Motor neuron (in vitro differentiated cells): Measurements from ENCODE around the gene DISP1. TPM values are rescaled to one million over a fixed set of nuclear protein-coding genes. Genes with fewer than 3 reads are reported as not detected.

ENCODE experiments used
- ATAC-seq, 8 experiments: fragments of 200-7000 bp; cut with Tn5 transposase; replicated peaks in 6 of 8; 2 replicates each; pipeline ENCODE4 v1.8.0; 2021; ENCODE audit warnings: mild to moderate bottlenecking in 8 of 8, moderate library complexity in 8 of 8
- H3K27ac ChIP-seq, 2 donors: fragments of 250-450 bp; sonication (Bioruptor Pico); 2 replicates each; pipeline ENCODE4 v1.9.0; 2021; ENCODE audit warnings: antibody characterized with exemption in 2 of 2, mild to moderate bottlenecking in 2 of 2, moderate library complexity in 1 of 2
- H3K4me1 ChIP-seq, 2 donors: fragments of 250-450 bp; sonication (Bioruptor Pico); replicated peaks in 1 of 2; 2 replicates each; pipeline ENCODE4 v1.6.1; 2021; ENCODE audit warnings: antibody characterized with exemption in 2 of 2, mild to moderate bottlenecking in 2 of 2, moderate library complexity in 1 of 2
- H3K4me3 ChIP-seq, 5 donors: fragments of 250-450 bp; sonication (Bioruptor Pico); 2 replicates each; pipeline ENCODE4 v1.9.0; 2021; ENCODE audit warnings: antibody characterized with exemption in 5 of 5, mild to moderate bottlenecking in 5 of 5, moderate library complexity in 4 of 5
- WGBS, 10 experiments: fragments of 450-650 bp; shearing (Covaris generic); methylation state at CpG; one replicate each; pipeline ENCODE4 v1.0.0; 2022; 5-methylcytosine and 5-hydroxymethylcytosine counted together
- in situ Hi-C, 9 experiments: fragments of 400-800 bp; cut with MboI; loops; one replicate each; pipeline ENCODE4 v1.15.0; 2021; ENCODE audit warnings: low sequenced_read_pairs in 9 of 9, low pct_unique_long_range_greater_than_20kb in 2 of 9; ENCODE audit not compliant: unreplicated experiment in 9 of 9
- total RNA-seq, 8 experiments: library from RNA; unstranded; fragments of 300-600 nt; gene quantifications; 2 replicates each; pipeline versions ENCODE4 v1.2.3 to v1.2.4, GENCODE V29; 2022

DISP1 gene
- total RNA-seq, 8 experiments from 2014 or later: 6.0 to 20.6 (median 7.2) TPM

DNA sequence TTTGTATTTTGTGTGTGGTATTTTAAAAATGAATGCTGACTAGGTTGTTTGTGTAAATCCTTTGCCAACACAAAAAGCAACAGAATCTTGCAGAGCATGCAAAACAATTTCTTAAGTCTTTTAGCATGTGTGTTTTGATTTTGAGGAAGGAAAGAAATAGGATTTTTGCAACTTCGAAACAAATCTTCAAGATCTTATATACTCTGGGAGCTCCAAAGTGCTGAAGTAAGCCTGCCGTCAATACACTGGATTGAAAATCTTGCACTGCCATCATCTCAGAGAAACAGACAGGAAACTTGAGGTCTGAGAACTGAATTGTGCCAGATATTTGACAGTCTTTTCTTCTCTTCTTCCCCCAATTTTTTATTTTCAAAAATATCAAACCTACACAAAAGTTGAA is 29.3 kb upstream of the DISP1 start:
- 0 to 100% (median 80%) methylated on average over 1 to 2 of the region's 2 CpGs; no CpG with 5 or more reads in 1 of the 10 experiments for WGBS, 10 experiments
- Histone ChIP-seq H3K4me3 (no peak overlapping the region), H3K27ac (no peak overlapping the region), H3K4me1 (peaks cover 7 to 12% of the 10 kb centered on the region in 2 donors)
- ATAC-seq: no peak
- in situ Hi-C loops: loop anchor here in 5 of 9 experiments (25.0 kb wide), 2 partner anchors 302 to 327 kb away; no protein-coding TSS in a partner anchor

DNA sequence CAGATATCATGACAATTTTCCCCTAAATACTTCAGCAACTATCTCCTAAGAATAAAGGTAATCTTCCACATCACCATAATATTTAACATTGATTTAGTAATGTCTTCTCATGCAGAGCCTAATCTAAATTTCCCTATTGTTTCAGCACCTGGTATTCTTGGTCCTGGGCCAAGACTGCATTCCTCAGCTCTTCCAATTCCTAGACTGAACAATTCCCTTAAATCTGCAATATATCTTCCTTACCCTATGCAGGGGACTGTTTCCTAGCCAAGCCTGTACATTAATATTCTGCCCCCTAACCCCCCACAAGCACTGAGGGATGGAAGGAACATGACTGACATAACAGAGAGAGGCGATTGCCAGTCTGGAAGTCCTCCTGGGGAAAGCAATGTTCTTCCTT is 28.7 kb upstream of the DISP1 start:
- H3K4me3 ChIP-seq: no peak overlapping the region
- no peak overlapping the region for H3K27ac ChIP-seq
- ATAC-seq: peak in 3 of 8 experiments; percentile 20 to 62 (median 38)
- H3K4me1 ChIP-seq: peaks cover 7 to 12% of the 10 kb centered on the region in 2 donors
- WGBS, 10 experiments: 0 to 100% (median 50%) methylated on average over 1 of the region's 1 CpG; no CpG with 5 or more reads in 4 of the 10 experiments
- in situ Hi-C loops: loop anchor here in 5 of 9 experiments (25.0 kb wide), 2 partner anchors 301 to 326 kb away; no protein-coding TSS in a partner anchor

DNA sequence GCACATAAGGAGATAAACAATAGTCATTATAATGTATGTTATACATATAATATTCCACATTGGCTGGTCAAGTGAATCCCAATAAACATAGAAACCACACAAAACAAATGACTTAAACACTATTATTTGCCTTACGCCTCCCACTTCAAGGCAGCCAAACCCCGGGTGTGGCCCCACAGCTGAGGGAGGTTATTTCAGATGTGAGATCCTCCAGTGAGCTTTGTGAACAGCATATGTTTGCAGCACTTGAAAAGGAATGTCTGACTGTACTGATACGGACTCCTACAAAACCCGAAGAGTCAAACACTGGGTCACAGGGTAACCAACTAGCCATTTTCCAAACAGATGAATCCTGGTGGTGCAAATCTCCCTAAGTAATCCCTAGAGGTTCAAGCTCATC is 27.1 kb upstream of the DISP1 start:
- WGBS, 10 experiments: 0 to 100% (median 93%) methylated on average over 1 to 4 of the region's 4 CpGs; no CpG with 5 or more reads in 4 of the 10 experiments
- peaks cover 7 to 12% of the 10 kb centered on the region in 2 donors for H3K4me1 ChIP-seq
- ATAC-seq: peak in 3 of 8 experiments; percentile 38 to 90 (median 79)
- in situ Hi-C loops: loop anchor here in 5 of 9 experiments (25.0 kb wide), 2 partner anchors 300 to 325 kb away; no protein-coding TSS in a partner anchor
- H3K27ac ChIP-seq: no peak overlapping the region
- no peak overlapping the region for H3K4me3 ChIP-seq

DNA sequence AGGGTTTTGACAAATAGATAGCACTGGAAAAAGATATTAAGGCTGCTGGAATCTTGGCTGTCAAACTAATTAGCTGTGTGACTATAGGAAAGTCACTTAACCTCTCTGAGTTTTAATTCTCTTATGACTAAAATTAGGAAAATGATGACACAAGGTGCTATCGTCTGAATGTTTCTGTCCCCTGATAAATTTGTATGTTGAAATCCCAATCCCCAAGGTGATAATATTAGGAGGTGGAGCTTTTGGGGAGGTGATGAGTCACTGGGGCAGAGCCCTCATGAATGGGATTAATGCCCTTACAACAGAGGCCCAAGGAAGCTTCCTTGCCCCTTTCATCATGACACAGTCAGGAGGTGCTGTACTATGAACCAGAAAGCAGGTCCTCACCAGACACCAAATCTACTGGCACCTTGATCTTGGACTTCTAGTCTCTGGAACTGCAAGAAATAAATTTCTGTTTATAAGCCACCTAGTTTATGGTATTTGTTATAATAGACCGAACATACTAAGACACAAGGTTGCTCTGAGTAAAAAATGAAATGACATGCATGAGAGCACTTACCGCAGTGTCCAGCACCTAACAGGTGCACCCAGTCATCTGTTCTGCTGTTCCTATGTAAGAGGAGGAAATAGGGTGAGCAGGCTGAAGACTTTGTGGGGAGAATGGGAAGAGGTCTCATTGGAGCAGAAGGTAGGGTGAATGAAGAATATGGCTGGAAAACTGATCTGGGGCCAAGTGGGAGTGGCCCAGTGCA is 26.3 kb upstream of the DISP1 start:
- peaks cover 7 to 12% of the 10 kb centered on the region in 2 donors for H3K4me1 ChIP-seq
- H3K4me3 ChIP-seq: no peak overlapping the region
- in situ Hi-C loops: loop anchor here in 5 of 9 experiments (25.0 kb wide), 2 partner anchors 299 to 324 kb away; no protein-coding TSS in a partner anchor
- 72 to 100% (median 88%) methylated on average over 1 to 3 of the region's 3 CpGs; no CpG with 5 or more reads in 2 of the 10 experiments for WGBS, 10 experiments
- peak in 2 of 8 experiments; percentile 22 to 28 for ATAC-seq
- H3K27ac ChIP-seq: no peak overlapping the region

DNA sequence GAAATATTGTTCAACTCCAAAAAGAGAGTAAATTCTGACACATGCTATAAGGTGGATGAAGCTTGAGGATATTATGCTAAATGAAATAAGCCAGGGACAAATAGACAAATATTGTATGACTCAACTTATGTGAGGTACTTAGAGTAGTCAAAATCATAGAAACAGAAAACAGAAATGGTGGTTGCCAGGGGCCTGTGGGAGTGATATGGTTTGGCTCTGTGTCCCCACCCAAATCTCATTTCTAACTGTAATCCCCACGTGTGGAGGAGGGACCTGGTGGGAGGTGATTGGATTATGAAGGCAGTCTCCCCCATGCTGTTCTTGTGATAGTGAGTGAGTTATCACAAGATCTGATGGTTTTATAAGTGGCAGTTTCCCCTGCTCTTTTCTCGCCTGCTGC is 24.7 kb upstream of the DISP1 start:
- no peak for ATAC-seq
- Histone ChIP-seq H3K4me3 (no peak overlapping the region), H3K27ac (no peak overlapping the region), H3K4me1 (peaks cover 7 to 12% of the 10 kb centered on the region in 2 donors)
- 14 to 100% (median 46%) methylated on average over 1 to 2 of the region's 2 CpGs; no CpG with 5 or more reads in 4 of the 10 experiments for WGBS, 10 experiments
- in situ Hi-C loops: loop anchor here in 8 of 9 experiments (10.0 to 25.0 kb wide), 4 partner anchors 205 to 322 kb away; no protein-coding TSS in a partner anchor

DNA sequence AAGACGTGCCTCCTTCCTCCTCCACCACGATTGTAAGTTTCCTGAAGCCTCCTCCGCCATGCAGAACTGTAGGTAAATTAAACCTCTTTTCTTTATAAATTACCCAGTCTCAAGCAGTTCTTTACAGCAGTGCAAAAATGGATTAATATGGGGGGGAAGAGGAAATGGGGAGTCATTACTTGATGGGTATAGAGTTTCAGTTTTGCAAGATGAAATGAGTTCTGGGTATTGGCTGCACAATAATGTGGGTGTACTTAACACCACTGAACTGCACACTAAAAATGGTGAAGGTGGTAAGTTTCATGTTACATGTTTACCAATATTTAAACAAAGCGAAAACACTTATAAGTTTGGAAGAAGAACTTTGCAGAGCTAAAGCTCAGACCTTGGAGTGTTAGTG is 24.3 kb upstream of the DISP1 start:
- WGBS, 10 experiments: 67 to 100% (median 90%) methylated on average over 1 to 3 of the region's 4 CpGs; no CpG with 5 or more reads in 3 of the 10 experiments
- ATAC-seq: no peak
- H3K27ac ChIP-seq: no peak overlapping the region
- in situ Hi-C loops: loop anchor here in 8 of 9 experiments (10.0 to 25.0 kb wide), 4 partner anchors 204 to 322 kb away; no protein-coding TSS in a partner anchor
- H3K4me1 ChIP-seq: peaks cover 7 to 12% of the 10 kb centered on the region in 2 donors
- no peak overlapping the region for H3K4me3 ChIP-seq

DNA sequence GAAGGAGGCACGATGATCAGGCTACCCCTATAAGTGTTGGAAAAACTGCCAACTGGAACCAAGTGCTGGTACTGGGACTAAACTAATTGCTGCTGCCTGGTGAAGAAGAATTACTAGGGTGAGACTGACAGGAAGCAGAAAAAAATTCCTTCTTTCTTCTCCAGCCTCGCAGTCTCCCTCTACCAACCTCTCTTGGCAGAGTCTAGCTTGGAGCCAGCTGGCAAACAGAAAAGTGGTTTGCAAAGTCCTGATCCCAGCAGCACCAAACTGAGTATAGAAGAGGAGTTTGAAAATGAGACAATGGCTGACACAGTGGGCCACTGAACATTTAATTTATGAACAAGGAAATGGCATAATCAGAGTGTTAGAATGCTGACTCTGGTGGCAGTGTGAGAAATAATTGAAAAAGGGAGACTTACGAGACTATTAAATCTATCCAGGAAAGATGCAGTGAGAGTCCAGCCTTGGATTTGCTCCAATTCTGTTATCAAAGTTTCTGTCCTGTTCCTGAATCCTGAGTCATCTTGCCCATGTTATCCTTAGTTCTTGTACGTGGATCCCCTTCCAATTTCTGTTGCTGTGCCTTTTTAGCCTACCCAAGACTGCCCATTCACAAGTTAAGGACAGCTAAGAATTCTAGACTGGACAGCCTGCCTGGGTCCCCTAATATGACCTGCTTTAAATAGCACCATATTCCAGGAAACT is 23.7 kb upstream of the DISP1 start:
- H3K4me3 ChIP-seq: no peak overlapping the region
- 0 to 100% (median 66%) methylated on average over 1 to 4 of the region's 4 CpGs for WGBS, 10 experiments
- H3K4me1 ChIP-seq: peaks cover 7 to 9% of the 10 kb centered on the region in 2 donors
- ATAC-seq: no peak
- no peak overlapping the region for H3K27ac ChIP-seq
- in situ Hi-C loops: loop anchor here in 8 of 9 experiments (10.0 to 25.0 kb wide), 4 partner anchors 204 to 321 kb away; no protein-coding TSS in a partner anchor

DNA sequence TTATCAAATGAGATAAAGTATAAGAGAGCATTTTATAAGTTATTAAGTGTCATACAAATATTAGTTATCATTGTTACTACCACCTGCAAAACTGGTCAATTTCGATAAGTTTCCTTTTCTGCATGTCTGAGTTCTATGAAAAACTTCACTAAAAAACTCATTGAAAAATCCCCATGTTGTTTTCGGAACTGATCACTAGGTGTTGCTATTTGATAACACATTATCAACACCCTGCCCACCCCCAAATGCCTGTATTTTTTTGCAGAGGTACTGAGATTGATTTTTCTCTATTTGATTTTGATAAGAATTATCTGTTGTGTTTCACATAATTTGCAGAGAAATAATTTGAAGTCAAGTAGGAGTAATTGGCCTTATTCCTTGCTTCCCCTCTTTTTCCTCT is 22.1 kb upstream of the DISP1 start:
- Histone ChIP-seq H3K4me1 (no peaks in the 10 kb centered on the region), H3K4me3 (no peak overlapping the region), H3K27ac (no peak overlapping the region)
- peak in 5 of 8 experiments; percentile 25 to 55 (median 37) for ATAC-seq
- in situ Hi-C loops: loop anchor here in 8 of 9 experiments (10.0 to 25.0 kb wide), 4 partner anchors 202 to 320 kb away; no protein-coding TSS in a partner anchor
- WGBS, 10 experiments: 0 to 40% (median 0%) methylated on average over 1 to 2 of the region's 2 CpGs; no CpG with 5 or more reads in 1 of the 10 experiments

DNA sequence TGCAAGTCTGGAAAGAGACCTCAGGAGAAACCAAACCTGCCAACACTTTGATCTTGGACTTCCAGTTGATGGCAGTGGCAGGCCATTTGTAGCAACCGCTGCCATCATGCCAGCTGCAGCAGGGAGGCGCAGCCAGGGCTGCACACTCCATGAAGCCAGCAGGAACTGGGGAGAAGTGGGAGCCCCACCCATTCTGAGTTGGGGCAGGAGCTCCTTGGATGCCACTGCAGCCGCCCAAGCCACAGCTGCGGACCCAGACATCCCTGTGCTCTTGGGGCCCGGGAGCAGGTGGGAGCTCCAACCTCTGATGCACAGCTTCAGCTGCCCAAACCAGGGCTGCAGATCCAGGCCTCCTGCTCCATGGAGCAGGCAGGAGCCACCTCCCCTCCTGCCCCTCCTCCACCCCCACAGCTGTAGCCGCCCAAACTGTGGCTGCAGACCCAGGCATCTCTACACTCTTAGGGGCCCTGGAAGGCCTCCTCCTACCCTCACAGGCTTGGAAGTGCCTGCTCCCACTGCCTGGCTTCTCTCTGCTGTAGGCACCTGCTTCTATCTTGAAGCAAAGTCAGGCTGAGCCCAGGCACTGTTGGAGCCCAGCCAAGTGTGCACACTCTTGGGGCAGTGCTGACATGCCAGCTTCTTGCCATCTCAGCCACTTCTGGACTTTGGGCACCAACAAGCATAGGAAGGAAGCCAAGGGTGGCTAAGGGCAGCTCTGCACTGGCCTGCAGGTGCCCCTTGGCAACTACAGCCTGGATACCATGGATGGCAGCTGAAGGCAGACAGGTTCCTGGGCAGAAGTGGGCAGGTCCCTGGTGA is 20.0 kb upstream of the DISP1 start:
- ATAC-seq: peak in 3 of 8 experiments; percentile 46 to 68 (median 56)
- in situ Hi-C loops: loop anchor here in 8 of 9 experiments (10.0 to 25.0 kb wide), 4 partner anchors 200 to 317 kb away; no protein-coding TSS in a partner anchor
- Histone ChIP-seq H3K4me1 (no peaks in the 10 kb centered on the region), H3K4me3 (no peak overlapping the region), H3K27ac (no peak overlapping the region)
- WGBS, 10 experiments: 77 to 100% methylated on average over 1 to 5 of the region's 6 CpGs; no CpG with 5 or more reads in 8 of the 10 experiments

DNA sequence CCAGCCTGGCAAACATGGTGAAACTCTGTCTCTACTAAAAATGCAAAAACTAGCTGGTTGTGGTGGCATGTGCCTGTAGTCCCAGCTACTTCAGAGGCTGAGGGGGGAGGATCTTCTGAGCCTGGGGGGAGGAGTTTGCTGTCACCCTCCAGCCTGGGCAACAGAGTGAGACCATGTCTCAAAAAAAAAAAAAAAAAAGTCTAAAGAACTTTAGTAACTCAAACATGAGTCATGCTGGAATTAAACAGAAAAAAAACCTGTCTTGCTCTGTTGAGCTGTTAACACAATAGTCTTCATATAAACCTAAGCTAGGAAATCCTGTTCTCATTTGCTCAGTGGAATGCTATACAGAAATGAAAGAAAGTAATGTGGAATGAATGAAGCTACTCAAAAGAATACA is 16.7 kb upstream of the DISP1 start:
- Histone ChIP-seq H3K4me3 (no peak overlapping the region), H3K27ac (no peak overlapping the region), H3K4me1 (peaks cover 5 to 7% of the 10 kb centered on the region in 2 donors)
- in situ Hi-C loops: loop anchor here in 8 of 9 experiments (10.0 to 25.0 kb wide), 4 partner anchors 197 to 314 kb away; no protein-coding TSS in a partner anchor
- ATAC-seq: peak in 5 of 8 experiments; percentile 22 to 56 (median 40)

DNA sequence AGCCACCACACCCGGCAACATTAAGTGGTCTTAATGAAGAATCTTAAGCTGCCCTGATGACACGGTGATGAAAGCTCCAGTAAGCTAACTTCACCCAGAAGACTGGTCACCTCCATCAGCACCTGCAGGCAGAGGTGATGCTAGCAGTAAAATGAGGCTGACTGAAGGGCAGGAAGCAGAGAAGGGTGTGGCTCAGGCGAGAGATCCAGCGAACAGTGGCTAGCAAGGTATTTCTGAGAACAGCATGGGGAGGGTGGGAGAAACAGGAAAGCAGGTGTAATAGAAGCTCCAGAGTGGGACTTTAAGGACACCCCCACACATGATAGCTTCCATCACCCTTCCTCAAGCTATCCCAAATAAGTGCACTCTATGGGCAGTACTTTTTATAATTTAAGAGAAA is 15.9 kb upstream of the DISP1 start:
- WGBS, 10 experiments: 40 to 97% (median 76%) methylated on average over 1 to 4 of the region's 4 CpGs; no CpG with 5 or more reads in 3 of the 10 experiments
- H3K27ac ChIP-seq: no peak overlapping the region
- in situ Hi-C loops: loop anchor here in 8 of 9 experiments (10.0 to 25.0 kb wide), 4 partner anchors 196 to 313 kb away; no protein-coding TSS in a partner anchor
- H3K4me3 ChIP-seq: no peak overlapping the region
- ATAC-seq: no peak
- H3K4me1 ChIP-seq: peaks cover 5 to 7% of the 10 kb centered on the region in 2 donors

DNA sequence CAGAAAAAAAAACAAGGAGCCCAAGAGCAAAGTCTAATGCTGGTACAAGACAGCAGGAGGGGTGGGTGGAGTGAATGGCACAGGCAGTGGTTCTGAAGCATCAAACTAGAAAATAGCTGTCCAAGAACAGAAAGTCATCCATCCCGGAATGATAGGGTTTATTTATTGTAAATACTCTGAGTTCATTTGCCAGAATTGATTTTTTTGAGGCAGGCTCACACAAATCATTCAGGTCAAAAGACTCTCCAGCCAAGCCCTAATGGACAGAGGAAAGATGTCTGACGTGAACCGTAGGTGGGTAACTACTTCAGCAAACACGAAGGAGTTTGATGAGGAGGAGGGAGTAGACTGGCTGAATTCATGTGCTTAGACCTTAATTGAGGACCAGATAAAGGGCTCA is 13.8 kb upstream of the DISP1 start:
- in situ Hi-C loops: no loop called here
- Histone ChIP-seq H3K4me1 (peaks cover 7 to 13% of the 10 kb centered on the region in 2 donors), H3K4me3 (no peak overlapping the region), H3K27ac (no peak overlapping the region)
- 48 to 92% (median 80%) methylated on average over 1 to 4 of the region's 4 CpGs; no CpG with 5 or more reads in 2 of the 10 experiments for WGBS, 10 experiments
- ATAC-seq: peak in 3 of 8 experiments; percentile 26 to 30 (median 28)
